ENCODE measurements around the gene SH3BP4. TPM values are rescaled to one million over a fixed set of nuclear protein-coding genes. Genes with fewer than 3 reads are reported as not detected.

The SH3BP4 gene
- total and polyA plus RNA-seq, 2 of the 13 experiments (the other 11 are each of a cell fraction or from before 2014, with no cell fraction given): 34.6 to 99.1 TPM

- no peaks in the 10 kb centered on the region for H4K20me1 ChIP-seq (ENCODE audit: insufficient read depth, low read length)
- peaks cover 20% of the 10 kb centered on the region for H3K4me1 ChIP-seq (ENCODE audit: insufficient read depth, low read length)
- BruUV-seq (replicated peaks): no TSS peak
- H3K9me3 ChIP-seq (ENCODE audit: low read length): no peaks in the 10 kb centered on the region
- TF ChIP-seq DDIT3 (CRISPR knock-in tag; IDR thresholded peaks at IDR 0.05): no peak
- TF ChIP-seq PHB2 (IDR thresholded peaks at IDR 0.05; ENCODE audit: partially characterized antibody): no peak
- TF ChIP-seq NR0B2 (CRISPR knock-in tag; IDR thresholded peaks at IDR 0.05): no peak
- TF ChIP-seq AKAP8 (CRISPR knock-in tag; IDR thresholded peaks at IDR 0.05): no peak
- no peak for TF ChIP-seq ZBTB34 (CRISPR knock-in tag; IDR thresholded peaks at IDR 0.05)
- no peak for TF ChIP-seq CEBPB (IDR thresholded peaks at IDR 0.05; ENCODE audit: borderline replicate concordance, low read depth, low read length)
- TF ChIP-seq ZBTB7A (CRISPR knock-in tag; IDR thresholded peaks at IDR 0.05): no peak
- no peak for TF ChIP-seq ZFY (CRISPR knock-in tag; IDR thresholded peaks at IDR 0.05)
- TF ChIP-seq TARDBP (CRISPR knock-in tag; IDR thresholded peaks at IDR 0.05): no peak
- TF ChIP-seq ZNF282 (IDR thresholded peaks at IDR 0.05; ENCODE audit: partially characterized antibody): no peak
- no peak for TF ChIP-seq MEIS2 (CRISPR knock-in tag; IDR thresholded peaks at IDR 0.05)
- TF ChIP-seq TBX2 (CRISPR knock-in tag; IDR thresholded peaks at IDR 0.05; ENCODE audit: borderline replicate concordance): no peak
- no peak for TF ChIP-seq ZFP37 (CRISPR knock-in tag; IDR thresholded peaks at IDR 0.05; ENCODE audit: borderline replicate concordance)
- TF ChIP-seq ZNF639 (CRISPR knock-in tag; conservative IDR thresholded peaks at IDR 0.05): no peak
- no peak overlapping the region for H2AFZ ChIP-seq (ENCODE audit: low read length)
- no peak overlapping the region for H3K27ac ChIP-seq (ENCODE audit: extremely low read length, insufficient read depth, low read length)
- H3K4me3 ChIP-seq (replicated peaks in 1 of 3; ENCODE audit: insufficient read depth in 1 of 3, low read depth in 2 of 3, low read length in 3 of 3): no peak overlapping the region
- H3K9ac ChIP-seq (ENCODE audit: insufficient read depth, low read depth, low read length): no peak overlapping the region
- no peak overlapping the region for H3K4me2 ChIP-seq (ENCODE audit: low read depth, low read length)
- H3K36me3 ChIP-seq (replicated peaks in 1 of 2; ENCODE audit: control insufficient read depth in 1 of 2, insufficient read depth in 2 of 2, low read length in 2 of 2): no peaks in the 10 kb centered on the region
- no peak for FAIRE-seq
- ATAC-seq: no peak
- intact Hi-C loops (cut with micrococcal nuclease; ENCODE audit: unreplicated experiment) (no loop called here), in situ Hi-C loops (cut with HindIII; ENCODE audit: extremely low pct_ligation_motif_present, low pct_unique_long_range_greater_than_20kb) (no loop called here)
- ChIA-PET CTCF (ENCODE audit: low intra/inter-chr PET ratio, low total read pairs) (no interaction called here), POLR2A (no interaction called here)
- H3K79me2 ChIP-seq (ENCODE audit: insufficient read depth, low read length): no peaks in the 10 kb centered on the region
- peaks cover 0 to 16% of the 10 kb centered on the region in 2 experiments; a peak in 3 of 5 replicates for H3K27me3 ChIP-seq (ENCODE audit: control insufficient read depth in 1 of 2, insufficient read depth in 2 of 2, low read length in 2 of 2)
- DNase-seq (ENCODE audit: low spot score): no peak
- WGBS (ENCODE audit: low lambda C conversion rate): 35% methylated on average over 3 of the region's 3 CpGs
These were observed 32.1 kb upstream of the SH3BP4 start for GRCh38 chr2:234919711-234920110.

Data from HepG2 (cell line).